ENCODE data around the gene GJD2. TPM values are rescaled to one million over a fixed set of nuclear protein-coding genes. Genes with fewer than 3 reads are reported as not detected.

Gene GJD2
- total RNA-seq, 1 donor from 2014 or later: 5.1 TPM

DNA sequence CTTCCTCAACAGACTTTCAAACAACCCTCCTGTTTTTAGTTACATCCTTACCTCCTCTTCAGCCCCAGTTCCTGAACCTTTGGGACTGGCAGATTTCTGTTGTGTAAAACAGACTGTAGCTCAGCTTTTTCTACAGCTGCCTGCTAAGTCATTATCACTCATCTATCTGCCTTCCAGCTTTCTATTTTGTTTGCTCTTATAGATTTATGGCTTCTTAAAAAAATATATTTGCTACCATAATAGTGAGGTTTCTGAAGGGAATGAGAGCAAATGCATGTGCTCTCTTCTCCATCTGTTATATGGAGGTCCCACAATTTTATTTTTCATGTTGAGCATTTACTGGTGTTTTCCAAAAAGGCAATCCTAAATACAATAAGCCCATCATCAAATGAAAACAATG, 18.2 kb upstream of the GJD2 start:
- DNase-seq (ENCODE audit: low spot score): no peak

DNA sequence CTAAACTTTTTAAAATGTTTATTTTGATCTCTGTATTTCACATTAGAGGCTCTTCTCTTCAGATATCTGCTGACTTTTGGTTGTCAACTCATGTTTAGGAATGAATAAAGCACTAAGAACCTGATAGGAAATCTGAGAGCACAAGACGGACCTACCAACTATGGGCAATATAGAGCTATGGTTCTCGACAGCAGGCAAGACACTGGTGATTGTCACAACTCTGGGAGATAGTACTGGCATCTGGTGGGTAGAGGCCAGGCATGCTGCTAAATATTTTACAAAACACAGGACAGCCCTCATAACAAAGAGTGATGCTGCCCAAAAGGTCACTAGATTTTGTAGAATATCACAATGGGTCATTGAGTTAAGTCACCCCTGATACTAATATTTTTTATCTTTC, 17.5 kb upstream of the GJD2 start:
- DNase-seq (ENCODE audit: low spot score): no peak

DNA sequence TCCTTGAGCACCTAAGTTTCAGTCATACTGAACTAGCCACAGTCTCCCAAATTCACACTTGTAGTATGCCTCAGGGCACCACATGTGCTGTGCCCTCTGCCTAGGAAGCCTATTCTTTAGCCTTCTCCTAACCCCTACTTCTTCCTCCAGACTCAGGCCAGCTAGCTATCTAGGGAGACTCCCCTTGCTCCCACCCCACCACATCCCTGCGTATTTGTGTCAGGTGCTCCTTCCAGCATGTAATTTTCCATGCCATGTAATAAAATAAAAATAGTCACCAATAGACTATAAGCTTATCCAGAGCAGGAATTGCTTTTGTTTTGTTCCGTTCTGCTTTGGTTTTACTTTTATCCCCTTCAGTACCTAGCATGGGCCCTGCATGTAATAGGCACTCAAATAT, 14.9 kb upstream of the GJD2 start:
- no peak for DNase-seq (ENCODE audit: low spot score)

DNA sequence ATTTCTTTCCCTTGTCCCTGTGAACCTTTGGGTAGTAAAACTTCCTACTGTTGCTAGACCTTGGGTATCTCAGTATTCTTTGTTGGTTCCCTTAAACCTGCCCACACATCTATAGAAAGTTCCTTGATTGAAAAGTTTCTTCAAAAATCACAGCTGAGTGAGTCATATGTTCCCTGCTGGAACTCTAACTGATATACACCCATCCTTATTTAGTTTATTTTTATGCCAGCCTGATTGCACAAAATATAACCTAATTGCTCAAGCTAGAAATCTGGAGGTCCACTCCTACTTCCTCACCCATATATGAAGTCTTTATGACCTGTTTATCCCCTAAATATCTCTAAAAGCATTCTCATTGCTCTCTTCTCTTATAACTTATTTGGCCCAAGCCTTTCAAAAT, 13.7 kb upstream of the GJD2 start:
- DNase-seq (ENCODE audit: low spot score): no peak

DNA sequence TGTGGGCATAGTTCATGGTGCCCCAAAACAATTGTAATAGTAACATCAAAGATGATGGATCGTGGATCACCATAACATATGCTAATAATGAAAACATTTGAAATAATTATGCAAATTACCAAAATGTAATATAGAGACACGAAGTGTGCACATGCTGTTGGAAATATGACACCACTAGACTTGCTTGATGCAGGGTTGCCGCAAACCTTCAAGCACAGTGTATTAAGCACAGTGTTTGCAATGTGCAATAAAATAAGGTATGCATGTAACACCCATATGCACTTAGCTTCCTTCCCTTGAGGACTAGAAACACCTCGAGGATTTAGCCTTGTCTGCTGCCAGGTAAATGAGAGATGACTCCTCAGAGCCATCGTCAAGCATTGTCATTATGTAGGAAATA, 10.9 kb upstream of the GJD2 start:
- no peak for DNase-seq (ENCODE audit: low spot score)

DNA sequence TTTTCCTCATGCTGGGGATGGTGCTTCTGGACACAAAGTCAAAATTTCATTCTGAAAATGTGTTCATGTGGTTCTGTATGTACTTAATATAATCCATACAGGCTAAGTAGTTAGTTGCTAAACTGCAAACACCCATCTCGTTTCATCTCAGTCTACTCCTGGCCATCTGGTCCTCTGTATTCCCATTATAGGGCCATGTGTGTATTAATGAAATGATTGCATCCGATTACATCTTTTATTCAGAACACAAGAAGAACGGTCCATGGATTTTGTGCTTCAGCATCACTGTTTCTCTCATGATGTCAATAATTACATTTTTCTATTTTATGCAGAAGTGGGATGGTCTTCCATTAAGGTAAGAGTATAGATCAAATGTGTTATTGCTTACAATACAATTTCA, 6.1 kb upstream of the GJD2 start:
- no peak for DNase-seq (ENCODE audit: low spot score)

DNA sequence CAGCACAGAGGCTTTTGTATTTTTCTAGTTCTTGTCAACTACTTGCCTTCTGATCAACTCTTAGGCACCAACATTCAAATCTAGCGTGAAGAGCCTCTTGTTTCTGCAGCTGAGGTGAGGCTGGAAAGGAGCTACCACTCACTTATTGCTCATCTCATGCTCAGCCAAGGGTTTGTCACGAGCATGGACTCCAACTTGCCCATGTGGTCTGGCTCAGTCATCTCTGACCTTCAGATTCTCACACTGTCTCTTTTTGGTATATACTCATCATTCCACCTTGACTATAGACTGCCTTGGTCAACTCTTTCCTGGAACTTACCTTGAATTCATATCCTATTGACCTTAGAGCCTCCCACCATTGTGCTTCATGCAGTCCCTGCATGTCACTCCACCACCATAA, 5.2 kb upstream of the GJD2 start:
- no peak for DNase-seq (ENCODE audit: low spot score)

DNA sequence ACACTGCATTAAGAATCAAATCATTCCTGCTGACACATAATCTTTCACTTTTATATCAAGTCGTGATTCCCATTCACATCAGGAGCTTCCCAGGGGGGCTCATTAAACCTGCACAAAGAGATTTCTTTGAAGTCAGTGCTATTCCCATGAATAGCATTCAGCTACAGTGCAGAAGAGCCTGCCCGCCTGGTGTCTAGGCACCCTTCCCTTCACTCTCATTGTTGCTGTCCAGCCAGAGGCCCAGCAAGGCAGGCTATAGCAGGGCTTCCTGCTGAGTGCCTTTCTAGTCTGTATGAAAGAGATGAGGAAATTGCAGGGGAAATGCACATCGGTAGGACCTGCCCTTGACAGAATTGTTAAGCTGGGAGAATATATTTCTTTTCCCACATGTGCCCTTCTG, 4.5 kb upstream of the GJD2 start:
- DNase-seq (ENCODE audit: low spot score): no peak

DNA sequence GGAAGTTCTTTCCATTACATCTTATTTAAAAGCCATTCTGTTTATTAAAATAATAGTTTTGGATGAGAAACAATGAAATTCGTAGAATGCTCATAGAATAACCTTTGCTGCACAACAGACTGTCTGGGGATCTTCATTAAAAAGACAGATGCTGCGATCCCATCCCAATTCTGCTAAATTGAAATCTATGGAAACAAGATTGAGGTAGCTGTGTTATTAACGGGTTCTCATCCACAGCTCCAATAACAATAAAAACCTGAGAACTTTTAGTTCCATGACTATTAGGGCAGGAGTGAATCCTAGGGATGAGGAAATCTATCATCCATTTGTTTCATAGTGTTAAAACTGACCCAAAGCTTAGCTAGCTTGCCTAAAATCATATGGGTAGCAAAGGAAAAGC, 2.5 kb upstream of the GJD2 start:
- no peak for DNase-seq (ENCODE audit: low spot score)

DNA sequence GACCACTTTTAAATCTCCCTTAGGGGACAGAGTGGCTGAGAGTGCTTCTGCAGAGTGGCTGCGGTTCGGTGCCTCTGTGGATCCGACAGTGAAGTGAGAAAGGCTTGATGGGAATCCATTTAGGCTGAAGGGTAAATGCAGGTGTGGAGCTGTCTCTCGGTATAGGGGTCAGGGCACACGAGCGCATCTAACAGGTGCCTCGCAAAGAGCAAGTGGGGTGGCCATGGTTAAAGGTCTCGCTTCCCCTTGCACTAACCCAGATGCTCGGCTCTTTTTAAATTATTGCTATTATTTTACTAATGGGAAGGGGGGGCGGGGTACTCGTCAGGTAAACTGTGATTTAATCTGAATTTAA, 598 bp upstream of the GJD2 start:
- DNase-seq (ENCODE audit: low spot score): no peak

DNA sequence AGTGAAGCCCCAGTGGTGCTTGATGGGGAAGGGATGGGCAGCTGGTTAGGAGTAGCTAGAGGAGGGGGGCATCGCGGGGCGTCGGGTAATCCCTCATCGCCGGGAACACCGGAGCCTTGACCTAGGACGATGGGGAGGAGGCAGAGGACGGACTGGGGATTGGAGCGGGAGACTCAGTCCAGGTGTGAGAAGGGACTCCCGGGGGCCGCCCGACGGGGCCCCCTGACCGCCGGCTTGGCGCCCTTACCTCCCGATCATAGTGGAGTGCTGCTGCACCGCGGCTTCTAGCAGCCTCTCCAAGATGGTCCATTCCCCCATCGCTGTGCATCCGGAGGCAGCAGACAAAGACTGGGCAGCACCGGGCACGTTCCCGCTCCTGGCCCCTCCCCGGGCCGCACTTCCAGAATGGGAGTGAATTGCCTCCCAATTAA, 612 bp downstream of the GJD2 start:
- no peak for DNase-seq (ENCODE audit: low spot score)

DNA sequence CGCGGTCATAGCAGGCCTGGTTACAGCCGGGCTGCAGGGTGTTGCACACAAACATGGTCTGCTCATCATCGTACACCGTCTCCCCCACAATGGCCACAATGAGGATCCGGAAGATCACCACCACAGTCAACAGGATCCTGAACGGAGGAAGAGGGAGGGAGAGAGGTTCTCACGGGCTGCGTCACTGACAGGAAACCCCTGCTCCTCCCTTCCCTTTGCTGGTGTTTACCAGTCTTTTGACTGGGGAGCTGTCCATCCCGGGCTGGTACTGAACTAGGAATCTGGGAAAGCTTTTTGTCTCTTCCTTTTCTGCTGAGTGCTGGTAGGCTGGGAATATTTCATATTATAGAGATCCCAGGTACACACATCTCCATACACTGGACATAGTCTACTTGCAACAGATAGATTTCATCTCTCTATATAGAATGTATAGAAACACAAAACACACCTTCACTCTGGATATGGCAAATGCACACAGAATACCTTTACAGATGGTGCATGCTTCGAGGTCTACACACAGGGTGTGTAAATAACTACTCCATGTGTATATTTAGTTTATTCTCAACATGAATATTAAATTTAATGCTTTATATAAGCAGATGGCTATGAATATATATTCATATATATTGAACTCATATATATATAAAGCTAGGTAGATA, 1.4 kb downstream of the GJD2 start:
- DNase-seq (ENCODE audit: low spot score): peak; percentile 69

DNA sequence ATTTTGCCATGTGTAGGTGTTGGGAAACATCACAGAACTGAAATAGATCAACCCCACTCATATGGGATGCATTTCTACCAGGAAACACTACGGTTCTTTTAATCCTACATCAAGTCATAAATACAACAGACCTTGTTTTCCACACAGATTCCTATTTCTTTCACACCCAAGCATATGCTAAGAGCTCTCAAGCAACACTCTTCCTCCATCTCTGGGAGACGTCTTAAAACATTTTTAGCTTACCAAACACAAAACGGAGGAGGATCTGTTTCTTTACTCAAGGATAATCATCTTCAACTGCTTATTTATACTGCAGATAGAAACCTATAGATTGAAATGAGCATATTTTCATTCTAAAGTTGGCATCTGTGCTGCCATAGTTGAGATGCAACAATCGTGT, 5.1 kb downstream of the GJD2 start:
- no peak for DNase-seq (ENCODE audit: low spot score)

DNA sequence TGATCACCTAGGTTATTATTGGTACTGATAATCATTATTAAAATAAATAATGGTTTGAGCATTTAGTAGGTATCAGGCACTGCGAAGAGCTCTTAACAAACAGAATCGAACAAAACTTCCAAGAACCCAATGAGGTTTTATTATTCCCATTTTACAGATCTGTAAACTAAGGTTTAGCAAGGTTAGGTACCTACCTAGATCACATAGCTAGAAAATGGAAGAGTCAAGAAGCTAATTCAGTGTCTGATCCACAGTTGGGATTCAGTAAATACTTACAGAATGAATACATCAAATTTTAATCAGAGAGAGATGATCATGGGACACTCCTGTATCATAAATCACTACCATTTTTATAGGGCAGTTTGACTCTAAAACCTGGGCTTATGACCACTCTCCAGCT, 15.5 kb downstream of the GJD2 start:
- no peak for DNase-seq (ENCODE audit: low spot score)

DNA sequence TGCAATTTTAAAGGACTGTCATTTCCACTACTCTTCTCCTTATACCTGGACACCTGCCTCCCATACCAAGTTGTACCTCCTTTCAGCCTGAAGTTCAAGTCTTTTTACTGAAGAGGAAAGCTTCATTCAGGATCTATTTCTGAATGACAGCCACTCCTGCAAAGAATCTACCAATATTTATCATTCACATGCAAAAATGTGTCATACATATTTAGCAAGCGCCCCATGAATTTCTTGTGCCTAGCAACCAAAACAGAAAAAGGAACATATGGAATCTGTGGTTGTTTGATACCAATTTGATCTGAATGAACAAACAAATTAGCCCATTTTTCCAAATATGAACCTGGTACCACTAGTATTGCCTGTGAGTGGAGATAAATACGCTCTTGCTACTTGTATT, 16.8 kb downstream of the GJD2 start:
- no peak for DNase-seq (ENCODE audit: low spot score)

DNA sequence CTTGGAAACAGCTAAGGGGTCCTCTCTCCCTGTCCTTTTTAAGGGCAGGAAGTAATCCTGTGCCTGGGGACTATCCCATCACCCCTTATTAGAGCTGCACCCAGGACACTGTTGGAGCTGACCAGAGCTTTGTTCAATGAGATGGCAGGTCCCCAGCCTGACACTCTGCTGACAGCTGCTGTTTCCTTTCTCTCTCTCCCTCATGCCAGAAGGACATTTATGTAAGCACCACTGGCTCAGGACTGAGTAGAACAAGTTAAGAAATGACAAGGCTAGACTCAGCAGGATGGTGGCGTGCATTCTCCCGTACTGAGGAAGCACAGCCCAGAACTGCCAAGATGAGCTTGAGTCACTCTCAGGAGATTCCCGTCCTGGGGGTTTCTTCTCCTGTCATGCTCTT, 17.3 kb downstream of the GJD2 start:
- no peak for DNase-seq (ENCODE audit: low spot score)

DNA sequence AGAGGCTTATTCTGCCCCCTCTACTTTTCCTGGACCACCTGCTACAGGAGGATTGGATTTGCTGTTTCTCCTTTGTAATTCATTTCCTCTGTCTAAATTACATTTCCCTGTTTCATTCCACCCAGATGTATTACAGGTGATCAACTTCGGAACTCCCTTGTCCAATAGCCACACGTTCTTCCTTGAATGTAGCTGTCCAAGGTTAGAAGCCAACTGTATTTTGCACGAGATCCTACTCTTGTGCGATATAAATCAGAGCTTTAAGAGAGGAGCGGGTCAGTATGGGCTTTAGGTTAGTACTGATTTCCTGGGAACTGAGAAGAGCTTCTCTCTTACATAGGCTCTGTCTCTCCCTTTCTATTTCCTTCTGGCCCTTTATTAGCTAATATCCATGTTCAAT, 20.5 kb downstream of the GJD2 start:
- DNase-seq (ENCODE audit: low spot score): no peak

DNA sequence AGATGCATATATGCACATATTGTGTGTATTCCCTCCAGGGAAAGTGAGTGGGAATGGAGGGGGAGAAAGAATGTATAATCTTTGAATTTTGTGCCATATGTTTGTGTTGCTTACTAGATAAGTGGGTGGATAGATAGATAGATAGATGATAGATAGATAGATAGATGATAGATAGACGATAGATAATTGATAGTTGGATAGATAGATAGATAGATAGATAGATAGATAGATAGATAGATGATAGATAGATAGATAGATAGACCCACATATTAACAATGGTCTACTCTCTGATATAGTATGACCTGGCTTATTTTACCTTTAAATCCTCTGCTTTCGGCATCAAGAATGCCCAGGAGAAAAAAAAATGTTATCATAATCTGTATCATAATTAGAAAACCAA, 21.2 kb downstream of the GJD2 start:
- DNase-seq (ENCODE audit: low spot score): no peak

DNA sequence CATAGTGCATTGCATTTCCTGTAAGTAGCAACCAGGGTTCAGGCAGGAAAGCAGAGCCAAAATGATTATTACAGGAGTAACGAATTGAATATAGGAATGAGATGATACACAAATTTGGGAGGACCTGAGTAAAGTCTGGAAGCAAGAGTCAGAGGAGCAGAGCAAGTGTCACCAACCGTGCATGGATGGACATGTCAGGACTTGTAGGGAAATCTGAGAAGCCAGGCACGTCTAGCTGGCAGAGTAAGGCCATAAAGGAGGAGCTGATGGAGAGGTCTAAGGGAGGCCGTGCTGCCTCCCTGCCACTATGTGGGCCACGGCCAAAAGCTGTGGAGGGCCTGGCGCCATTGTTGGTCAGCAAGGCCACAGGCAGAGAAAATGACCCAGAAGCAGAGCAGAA, 22.4 kb downstream of the GJD2 start:
- no peak for DNase-seq (ENCODE audit: low spot score)

DNA sequence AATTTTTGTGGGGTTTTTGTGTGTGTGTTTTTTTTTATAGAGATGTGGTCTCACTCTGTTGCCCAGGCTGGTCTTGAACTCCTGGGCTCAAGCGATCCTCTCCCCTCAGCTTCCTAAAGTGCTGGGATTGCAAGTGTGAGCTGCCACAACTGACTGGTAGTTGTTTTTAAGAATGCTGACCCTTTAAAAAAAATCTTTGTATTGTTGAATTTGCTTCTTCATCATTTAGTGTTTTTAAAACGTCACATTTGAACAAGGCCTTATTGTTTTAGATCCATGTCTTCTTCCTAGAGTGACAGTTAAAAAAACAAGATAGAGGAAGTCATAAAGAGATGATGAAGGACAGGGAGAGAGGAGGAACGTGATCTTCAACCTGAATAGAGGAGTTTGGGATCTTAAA, 24.1 kb downstream of the GJD2 start:
- no peak for DNase-seq (ENCODE audit: low spot score)

DNA sequence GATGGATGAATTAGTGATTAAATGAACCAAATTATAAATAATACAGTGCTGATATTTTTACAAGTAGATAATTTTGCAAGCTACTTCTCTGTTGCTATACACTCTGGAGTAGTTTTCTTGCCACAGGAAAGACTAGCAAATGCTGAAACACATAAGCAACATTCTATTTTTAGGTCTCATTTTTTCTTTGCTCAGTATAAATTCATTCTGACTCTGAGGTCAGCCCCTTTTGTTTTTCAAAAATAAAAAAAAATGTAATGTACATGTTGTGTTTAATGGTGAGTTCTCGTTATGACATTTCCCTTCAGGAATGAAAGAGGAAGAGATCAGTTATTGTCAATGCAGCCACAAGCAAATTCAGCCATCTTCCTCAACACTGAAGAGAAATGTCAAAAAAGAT, 24.9 kb downstream of the GJD2 start:
- DNase-seq (ENCODE audit: low spot score): no peak

DNA sequence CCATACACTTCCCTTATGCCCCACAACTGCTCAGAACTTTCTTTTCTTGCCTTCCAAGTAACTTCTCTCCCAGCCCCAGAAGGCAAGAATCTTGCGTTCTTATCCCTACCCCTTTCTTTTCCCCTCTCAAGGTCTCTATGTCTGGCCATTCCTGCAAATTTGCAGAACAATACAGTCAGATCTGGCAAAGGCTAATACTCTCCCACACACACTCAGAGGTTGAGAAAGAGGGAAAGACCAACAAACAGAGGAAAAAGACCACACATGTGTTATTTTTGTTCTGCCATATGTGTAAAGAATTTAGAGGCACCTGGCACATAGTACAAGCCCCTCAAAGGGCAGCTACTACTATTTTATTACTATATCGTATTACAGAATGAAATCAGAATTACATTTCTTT, 25.7 kb downstream of the GJD2 start:
- DNase-seq (ENCODE audit: low spot score): no peak

DNA sequence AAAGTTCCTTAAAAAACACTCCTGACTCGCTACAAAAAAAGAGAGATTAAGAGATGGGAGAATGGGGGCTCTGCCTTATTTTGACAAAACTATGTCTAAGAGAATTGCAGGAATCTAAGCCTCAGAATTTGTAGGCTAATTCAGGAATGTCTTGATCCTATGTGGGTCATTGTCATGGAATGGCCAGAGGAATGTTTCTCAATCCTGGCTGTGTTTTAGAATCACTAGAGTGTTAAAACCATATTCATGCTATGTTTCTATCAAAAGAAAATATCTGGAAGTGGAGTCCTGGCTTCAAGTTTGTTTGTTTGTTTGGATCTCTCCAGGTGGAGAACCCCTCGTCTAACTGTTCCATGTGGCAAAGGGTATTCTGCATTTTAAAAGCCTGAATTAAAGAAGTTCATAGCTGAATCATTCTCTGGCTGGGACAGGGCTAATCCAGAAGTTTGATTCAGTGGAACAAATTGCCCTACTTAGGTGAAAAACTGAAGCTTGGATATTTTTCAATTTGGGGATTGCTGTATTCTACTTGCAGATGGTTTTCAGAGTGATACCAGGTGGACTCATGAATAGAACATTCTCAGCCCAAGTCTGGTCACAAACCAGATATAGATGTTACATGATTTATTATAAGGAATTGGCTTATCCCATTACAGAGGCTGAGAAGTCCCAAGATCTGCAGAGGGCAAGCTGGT, 28.2 kb downstream of the GJD2 start:
- peak; percentile 5 for DNase-seq (ENCODE audit: low spot score)

DNA sequence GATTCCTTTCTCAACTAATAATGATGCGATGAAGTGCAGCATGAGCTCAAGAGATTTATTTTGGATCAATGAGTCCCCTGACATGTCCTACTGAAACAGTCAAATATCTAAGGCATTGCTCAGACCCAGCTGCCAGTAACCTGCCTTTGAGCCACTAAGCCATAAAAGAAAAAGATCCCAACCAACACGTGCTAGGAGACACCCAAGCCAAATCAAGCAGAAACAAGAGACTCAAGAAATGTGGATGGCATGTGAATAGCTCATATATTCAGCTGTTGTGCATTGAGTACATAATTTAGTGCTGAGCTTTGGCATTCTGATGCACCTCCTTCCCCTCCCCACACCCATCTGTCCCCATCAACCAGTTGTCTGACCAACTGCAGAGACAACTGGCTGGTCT, 29.2 kb downstream of the GJD2 start:
- DNase-seq (ENCODE audit: low spot score): no peak
